GM23248 (cell line): ENCODE data around the gene ENO1. TPM values are rescaled to one million over a fixed set of nuclear protein-coding genes. Genes with fewer than 3 reads are reported as not detected.

ENCODE experiments used
- DNase-seq: peaks from one replicate; pipeline ENCODE4 v3.0.0-alpha.2; 2015
- H2AFZ ChIP-seq: fragments of 200-600 bp; sonication (generic); 2 replicates; pipeline ENCODE4 v1.6.1; 2016; ENCODE audit warnings: antibody characterized with exemption
- H3F3A ChIP-seq: fragments of 200-600 bp; sonication (generic); 2 replicates; pipeline ENCODE4 v1.6.1; 2016; ENCODE audit warnings: mild to moderate bottlenecking, antibody characterized with exemption, mixed run types; ENCODE audit not compliant: insufficient read depth
- H3K27ac ChIP-seq: fragments of 200-600 bp; sonication (generic); 2 replicates; pipeline ENCODE4 v1.5.1; 2016; ENCODE audit warnings: mild to moderate bottlenecking
- H3K27me3 ChIP-seq: fragments of 200-600 bp; sonication (generic); replicated peaks from 2 replicates; pipeline ENCODE4 v1.6.1; 2016; ENCODE audit warnings: mild to moderate bottlenecking; ENCODE audit not compliant: insufficient read depth
- H3K36me3 ChIP-seq: fragments of 200-600 bp; sonication (generic); 2 replicates; pipeline ENCODE4 v1.6.1; 2016; ENCODE audit warnings: low read depth, mild to moderate bottlenecking
- H3K4me1 ChIP-seq: fragments of 200-600 bp; sonication (generic); 2 replicates; pipeline ENCODE4 v1.6.1; 2016; ENCODE audit warnings: mild to moderate bottlenecking; ENCODE audit not compliant: insufficient read depth
- H3K4me2 ChIP-seq: fragments of 200-600 bp; sonication (generic); one replicate; pipeline ENCODE4 v1.6.1; 2016; ENCODE audit warnings: mild to moderate bottlenecking; ENCODE audit not compliant: unreplicated experiment
- H3K4me3 ChIP-seq: fragments of 200-600 bp; sonication (generic); 2 replicates; pipeline ENCODE4 v1.5.1; 2016; ENCODE audit warnings: mild to moderate bottlenecking
- H3K79me2 ChIP-seq: fragments of 200-600 bp; sonication (generic); 2 replicates; pipeline ENCODE4 v1.6.1; 2016; ENCODE audit warnings: mild to moderate bottlenecking; ENCODE audit not compliant: insufficient read depth
- H3K9ac ChIP-seq: fragments of 200-600 bp; sonication (generic); 2 replicates; pipeline ENCODE4 v1.6.1; 2016; ENCODE audit warnings: mild to moderate bottlenecking
- H3K9me2 ChIP-seq: fragments of 200-600 bp; sonication (generic); 2 replicates; pipeline ENCODE4 v1.6.1; 2016; ENCODE audit warnings: mixed run types, mild to moderate bottlenecking, moderate library complexity; ENCODE audit not compliant: insufficient read depth
- H3K9me3 ChIP-seq: fragments of 200-600 bp; sonication (generic); one replicate; pipeline ENCODE4 v1.6.1; 2017; ENCODE audit warnings: low read depth
- H4K20me1 ChIP-seq: fragments of 200-600 bp; sonication (generic); 2 replicates; pipeline ENCODE4 v1.6.0; 2016; ENCODE audit not compliant: insufficient read depth
- EZH2 ChIP-seq: fragments of 200-600 bp; sonication (generic); IDR thresholded peaks from 2 replicates; pipeline ENCODE4 v1.6.1; 2018; ENCODE audit warnings: antibody characterized with exemption, mild to moderate bottlenecking; ENCODE audit not compliant: insufficient read depth, poor library complexity, severe bottlenecking
- EZH2phosphoT487 ChIP-seq: fragments of 200-600 bp; sonication (generic); IDR thresholded peaks from 2 replicates; pipeline ENCODE4 v1.6.1; 2018; ENCODE audit warnings: antibody characterized with exemption, moderate library complexity, mild to moderate bottlenecking, low read depth; ENCODE audit not compliant: insufficient read depth
- WGBS, 2 experiments: methylation state at CpG; one replicate each; pipeline ENCODE4 v1.1.6; 2015 to 2017; ENCODE audit warnings: low lambda C conversion rate in 2 of 2, low coverage in 1 of 2; ENCODE audit errors: missing lambda C conversion rate in 2 of 2; 5-methylcytosine and 5-hydroxymethylcytosine counted together
- in situ Hi-C: fragments of 300-500 bp; cut with MboI; formaldehyde crosslinking; loops from 2 replicates; pipeline ENCODE4 v1.15.0; 2020
- polyA plus RNA-seq: library from polyadenylated mRNA; unstranded; fragments of >200 nt; fragmentation: Nextera tagmentation; extraction: Ambion mirVana; gene quantifications from 2 replicates; pipeline ENCODE4 v1.2.1, GENCODE V29; 2016
- total RNA-seq: library from RNA; depleted of rRNA; stranded (reverse); fragments of >200 nt; shearing (Covaris generic); gene quantifications from 2 replicates; pipeline ENCODE4 v1.2.3, GENCODE V29; 2014

ENO1 gene
- total and polyA plus RNA-seq, 2 experiments from 2014 or later = 2,185 to 2,304 TPM

GRCh38 chr1:8860738-8861516 lies 17.6 kb downstream of the ENO1 start:
- Histone ChIP-seq H3K4me3 (no peak overlapping the region), H4K20me1 (peaks cover 9% of the 10 kb centered on the region), H3K9me2 (no peaks in the 10 kb centered on the region), H3K36me3 (peaks cover 81% of the 10 kb centered on the region), H3K4me2 (no peak overlapping the region), H3K27ac (peak overlapping the region; percentile 7; the same call in 1 of the 2 replicates), H3F3A (peaks cover 99% of the 10 kb centered on the region), H3K27me3 (no peaks in the 10 kb centered on the region), H2AFZ (no peak overlapping the region), H3K79me2 (peaks cover 22% of the 10 kb centered on the region), H3K9ac (no peak overlapping the region), H3K4me1 (no peaks in the 10 kb centered on the region), H3K9me3 (no peaks in the 10 kb centered on the region)
- TF ChIP-seq EZH2phosphoT487 = no peak
- TF ChIP-seq EZH2 = no peak
- no peak for DNase-seq
- 73 to 81% methylated on average over 21 of the region's 21 CpGs for WGBS, 2 experiments
- in situ Hi-C loops = no loop called here

- Histone ChIP-seq H3K36me3 (peaks cover 62% of the 10 kb centered on the region), H2AFZ (no peak overlapping the region), H3K79me2 (peaks cover 10% of the 10 kb centered on the region; the same call in 1 of the 2 replicates), H3K27ac (peak overlapping the region; percentile 22; the same call in 1 of the 2 replicates), H3K4me1 (no peaks in the 10 kb centered on the region), H4K20me1 (no peaks in the 10 kb centered on the region; the same call in 1 of the 2 replicates), H3K9me3 (no peaks in the 10 kb centered on the region), H3K27me3 (no peaks in the 10 kb centered on the region), H3K9me2 (no peaks in the 10 kb centered on the region), H3K9ac (0 out of 2 replicates have a peak overlapping the region, but pooled peaks have one; percentile 11), H3K4me3 (no peak overlapping the region), H3K4me2 (no peak overlapping the region), H3F3A (peaks cover 89% of the 10 kb centered on the region)
- in situ Hi-C loops = no loop called here
- peak; percentile 75 for DNase-seq
- TF ChIP-seq EZH2phosphoT487 (no peak), EZH2 (no peak)
- 77% methylated on average over 12 of the region's 12 CpGs for WGBS, 2 experiments
Measured at GRCh38 chr1:8858888-8859706, 19.4 kb downstream of the ENO1 start.

- 60 to 69% methylated on average over 2 of the region's 2 CpGs for WGBS, 2 experiments
- H3K9me3 ChIP-seq = no peaks in the 10 kb centered on the region
- H3K4me1 ChIP-seq = no peaks in the 10 kb centered on the region
- DNase-seq = no peak
- peaks cover 53% of the 10 kb centered on the region for H3K36me3 ChIP-seq
- peak overlapping the region; percentile 12; the same call in 1 of the 2 replicates for H3K27ac ChIP-seq
- TF ChIP-seq EZH2phosphoT487 (no peak), EZH2 (no peak)
- H3K79me2 ChIP-seq = peaks cover 4% of the 10 kb centered on the region; the same call in 1 of the 2 replicates
- no peaks in the 10 kb centered on the region; the same call in 1 of the 2 replicates for H4K20me1 ChIP-seq
- no peak overlapping the region for H3K4me3 ChIP-seq
- peaks cover 80% of the 10 kb centered on the region for H3F3A ChIP-seq
- H3K9me2 ChIP-seq = no peaks in the 10 kb centered on the region
- no peaks in the 10 kb centered on the region for H3K27me3 ChIP-seq
- no peak overlapping the region for H2AFZ ChIP-seq
- no peak overlapping the region for H3K9ac ChIP-seq
- H3K4me2 ChIP-seq = no peak overlapping the region
- in situ Hi-C loops = no loop called here
Measured at GRCh38 chr1:8858112-8858668, 20.3 kb downstream of the ENO1 start.

- H4K20me1 ChIP-seq = no peaks in the 10 kb centered on the region; the same call in 1 of the 2 replicates
- no peak for DNase-seq
- no peak overlapping the region for H3K4me2 ChIP-seq
- no peaks in the 10 kb centered on the region for H3K4me1 ChIP-seq
- no peaks in the 10 kb centered on the region for H3K27me3 ChIP-seq
- H3K9ac ChIP-seq = no peak overlapping the region
- H3K4me3 ChIP-seq = no peak overlapping the region
- no peak overlapping the region for H3K27ac ChIP-seq
- H3K36me3 ChIP-seq = peaks cover 40% of the 10 kb centered on the region
- no peaks in the 10 kb centered on the region; the same call in 1 of the 2 replicates for H3K79me2 ChIP-seq
- peaks cover 66% of the 10 kb centered on the region for H3F3A ChIP-seq
- in situ Hi-C loops = no loop called here
- H3K9me2 ChIP-seq = no peaks in the 10 kb centered on the region
- no peak overlapping the region for H2AFZ ChIP-seq
- no peaks in the 10 kb centered on the region for H3K9me3 ChIP-seq
- 86 to 89% methylated on average over 13 to 14 of the region's 14 CpGs for WGBS, 2 experiments
- TF ChIP-seq EZH2phosphoT487 = no peak
- TF ChIP-seq EZH2 = no peak
Measured at GRCh38 chr1:8856689-8857412, 21.6 kb downstream of the ENO1 start.
